HFFc6 (cell line): ENCODE results near the gene CXCL1. TPM values are rescaled to one million over a fixed set of nuclear protein-coding genes. Genes with fewer than 3 reads are reported as not detected.
A peak's percentile ranks its signal among the peaks of the same experiment; 100 is the strongest.

Experiments
- DNase-seq: peaks from one replicate; pipeline ENCODE4 v3.0.0-alpha.2; 2018
- H3K27ac Mint-ChIP-seq: 2 replicates; pipeline ENCODE4 v1.8.0; 2020; ENCODE audit warnings: mild to moderate bottlenecking, mixed read lengths
- H3K27me3 Mint-ChIP-seq: 2 replicates; pipeline ENCODE4 v1.8.0; 2021; ENCODE audit warnings: mild to moderate bottlenecking, moderate library complexity, mixed read lengths; ENCODE audit not compliant: insufficient read depth
- H3K36me3 Mint-ChIP-seq: 2 replicates; pipeline ENCODE4 v1.8.0; 2021; ENCODE audit warnings: low read depth, mixed read lengths
- H3K4me1 Mint-ChIP-seq: 2 replicates; pipeline ENCODE4 v1.8.0; 2020; ENCODE audit warnings: low read depth, mixed read lengths
- H3K4me3 Mint-ChIP-seq: 2 replicates; pipeline ENCODE4 v1.8.0; 2020; ENCODE audit warnings: mild to moderate bottlenecking, moderate library complexity, mixed read lengths
- H3K9me3 Mint-ChIP-seq: 2 replicates; pipeline ENCODE4 v1.8.0; 2020; ENCODE audit warnings: mild to moderate bottlenecking, mixed read lengths
- CTCF ChIP-seq: fragments of 200-600 bp; sonication (generic); IDR thresholded peaks from 2 replicates; pipeline ENCODE4 v1.5.0; 2021; ENCODE audit warnings: antibody characterized with exemption, mild to moderate bottlenecking
- total RNA-seq, 6 experiments: library from RNA; stranded (reverse); fragmentation: NEBNext Ultra II Directional; extraction: Animal tissue kit (Norgen Biotek cat#: 25700); gene quantifications; 2 replicates in 1 of 6; 3 replicates in 5 of 6; pipeline ENCODE4 v1.2.3, GENCODE V29; 2021

CXCL1 gene
- total RNA-seq, 6 experiments from 2014 or later: 0.71 to 5.0 (median 4.3) TPM

- Mint-ChIP-seq H3K36me3 (no peaks in the 10 kb centered on the region), H3K9me3 (no peaks in the 10 kb centered on the region), H3K4me3 (no peak overlapping the region), H3K4me1 (peaks cover 35% of the 10 kb centered on the region), H3K27ac (no peak overlapping the region), H3K27me3 (peaks cover 2% of the 10 kb centered on the region; the same call in 1 of the 2 replicates)
- TF ChIP-seq CTCF: no peak
- no peak for DNase-seq
Observed at GRCh38 chr4:73864961-73865360, 4.2 kb upstream of the CXCL1 start.

GRCh38 chr4:73865431-73866096 lies 3.6 kb upstream of the CXCL1 start:
- peaks cover 2% of the 10 kb centered on the region; the same call in 1 of the 2 replicates for H3K27me3 Mint-ChIP-seq
- H3K27ac Mint-ChIP-seq: no peak overlapping the region
- no peaks in the 10 kb centered on the region for H3K36me3 Mint-ChIP-seq
- H3K4me3 Mint-ChIP-seq: no peak overlapping the region
- no peaks in the 10 kb centered on the region for H3K9me3 Mint-ChIP-seq
- no peak for TF ChIP-seq CTCF
- DNase-seq: no peak
- peaks cover 37% of the 10 kb centered on the region for H3K4me1 Mint-ChIP-seq

GRCh38 chr4:73866246-73866645 lies 2.9 kb upstream of the CXCL1 start:
- TF ChIP-seq CTCF: no peak
- Mint-ChIP-seq H3K27ac (no peak overlapping the region), H3K4me1 (peaks cover 43% of the 10 kb centered on the region), H3K9me3 (no peaks in the 10 kb centered on the region), H3K27me3 (peaks cover 2% of the 10 kb centered on the region; the same call in 1 of the 2 replicates), H3K4me3 (no peak overlapping the region), H3K36me3 (no peaks in the 10 kb centered on the region)
- no peak for DNase-seq

- Mint-ChIP-seq H3K4me1 (peaks cover 33% of the 10 kb centered on the region), H3K4me3 (0 out of 2 replicates have a peak overlapping the region, but pooled peaks have one; percentile 88), H3K36me3 (no peaks in the 10 kb centered on the region), H3K27me3 (peaks cover 2% of the 10 kb centered on the region; the same call in 1 of the 2 replicates), H3K27ac (no peak overlapping the region), H3K9me3 (no peaks in the 10 kb centered on the region)
- TF ChIP-seq CTCF: no peak
- DNase-seq: no peak
Observed at GRCh38 chr4:73867783-73868182, 1.4 kb upstream of the CXCL1 start.

GRCh38 chr4:73868206-73869129 lies 725 bp upstream of the CXCL1 start:
- H3K27me3 Mint-ChIP-seq: peaks cover 2% of the 10 kb centered on the region; the same call in 1 of the 2 replicates
- H3K4me3 Mint-ChIP-seq: peak overlapping the region; percentile 88
- TF ChIP-seq CTCF: no peak
- no peaks in the 10 kb centered on the region for H3K9me3 Mint-ChIP-seq
- peaks cover 33% of the 10 kb centered on the region for H3K4me1 Mint-ChIP-seq
- no peak for DNase-seq
- peak overlapping the region; percentile 26; the same call in 1 of the 2 replicates for H3K27ac Mint-ChIP-seq
- H3K36me3 Mint-ChIP-seq: no peaks in the 10 kb centered on the region
